ENCODE results near the gene GPR84. TPM values are rescaled to one million over a fixed set of nuclear protein-coding genes. Genes with fewer than 3 reads are reported as not detected.
"Not testable (repeated sequence)": the region's sequence is repeated elsewhere in the genome, so short reads cannot be mapped to it uniquely, and the experiment has no call there.

GPR84 gene
- total RNA-seq, 1 donor from 2014 or later = not detected

GRCh38 chr12:54357506-54358190 is 6.6 kb downstream of the GPR84 start:
- no peaks in the 10 kb centered on the region for H3K9me3 ChIP-seq
- H3K4me1 ChIP-seq = peaks cover 35% of the 10 kb centered on the region
- TF ChIP-seq, protein P1, sequence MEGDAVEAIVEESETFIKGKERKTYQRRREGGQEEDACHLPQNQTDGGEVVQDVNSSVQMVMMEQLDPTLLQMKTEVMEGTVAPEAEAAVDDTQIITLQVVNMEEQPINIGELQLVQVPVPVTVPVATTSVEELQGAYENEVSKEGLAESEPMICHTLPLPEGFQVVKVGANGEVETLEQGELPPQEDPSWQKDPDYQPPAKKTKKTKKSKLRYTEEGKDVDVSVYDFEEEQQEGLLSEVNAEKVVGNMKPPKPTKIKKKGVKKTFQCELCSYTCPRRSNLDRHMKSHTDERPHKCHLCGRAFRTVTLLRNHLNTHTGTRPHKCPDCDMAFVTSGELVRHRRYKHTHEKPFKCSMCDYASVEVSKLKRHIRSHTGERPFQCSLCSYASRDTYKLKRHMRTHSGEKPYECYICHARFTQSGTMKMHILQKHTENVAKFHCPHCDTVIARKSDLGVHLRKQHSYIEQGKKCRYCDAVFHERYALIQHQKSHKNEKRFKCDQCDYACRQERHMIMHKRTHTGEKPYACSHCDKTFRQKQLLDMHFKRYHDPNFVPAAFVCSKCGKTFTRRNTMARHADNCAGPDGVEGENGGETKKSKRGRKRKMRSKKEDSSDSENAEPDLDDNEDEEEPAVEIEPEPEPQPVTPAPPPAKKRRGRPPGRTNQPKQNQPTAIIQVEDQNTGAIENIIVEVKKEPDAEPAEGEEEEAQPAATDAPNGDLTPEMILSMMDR (IDR thresholded peaks at IDR 0.05) = no peak
- peak overlapping the region; percentile 92 for H3K27ac ChIP-seq
- H3K27me3 ChIP-seq = no peaks in the 10 kb centered on the region
- no peak for DNase-seq (ENCODE audit: extremely low spot score in 2 of 2)
- intact Hi-C loops (cut with DNase I) = loop anchor here (5.0 kb wide), 1 partner anchor 75 kb away; the partner anchor contains the start of genes CBX5 and HNRNPA1
- H3K4me3 ChIP-seq = peak overlapping the region; percentile 52 to 75
- no peaks in the 10 kb centered on the region for H3K36me3 ChIP-seq

- TF ChIP-seq POLR2A (IDR thresholded peaks at IDR 0.05) (no peak), POLR2AphosphoS5 (IDR thresholded peaks at IDR 0.05; ENCODE audit: insufficient read depth in 1 of 2, low read depth in 1 of 2) (no peak)
- TF ChIP-seq, protein P1 (IDR thresholded peaks at IDR 0.05) = no peak
- H3K27ac ChIP-seq = peak overlapping the region; percentile 92
- no peak for DNase-seq (ENCODE audit: extremely low spot score in 2 of 2)
- no peaks in the 10 kb centered on the region for H3K9me3 ChIP-seq
- H3K27me3 ChIP-seq = no peaks in the 10 kb centered on the region
- H3K4me3 ChIP-seq = no peak overlapping the region
- peaks cover 42% of the 10 kb centered on the region for H3K4me1 ChIP-seq
- no peaks in the 10 kb centered on the region for H3K36me3 ChIP-seq
- intact Hi-C loops (cut with DNase I) = loop anchor here (5.0 kb wide), 1 partner anchor 75 kb away; the partner anchor contains the start of genes CBX5 and HNRNPA1
Measured at GRCh38 chr12:54356951-54357356, 7.3 kb downstream of the GPR84 start.

DNA sequence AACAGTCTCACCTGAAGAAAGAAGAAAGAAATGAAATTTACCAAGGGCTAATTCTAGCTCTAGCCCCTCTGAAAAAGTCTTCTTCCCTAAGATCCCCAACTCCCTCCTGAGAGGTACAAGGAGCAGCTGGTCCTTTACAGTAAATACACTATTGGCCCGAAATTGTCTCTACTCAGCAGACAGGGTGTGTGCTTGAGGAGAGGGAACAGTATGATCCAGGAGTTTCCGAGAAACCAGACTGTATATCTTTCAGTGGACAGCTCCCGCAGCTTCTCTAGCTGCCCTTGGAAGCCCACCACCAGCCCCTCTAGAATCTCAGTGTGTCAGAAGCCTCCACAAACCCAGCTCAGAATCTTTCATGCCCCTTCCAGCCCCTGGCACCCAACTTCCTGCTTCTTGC is 8.1 kb downstream of the GPR84 start:
- Histone ChIP-seq H3K27ac (no peak overlapping the region), H3K4me1 (peaks cover 49% of the 10 kb centered on the region), H3K9me3 (no peaks in the 10 kb centered on the region), H3K27me3 (no peaks in the 10 kb centered on the region), H3K36me3 (no peaks in the 10 kb centered on the region), H3K4me3 (no peak overlapping the region)
- intact Hi-C loops (cut with DNase I) = loop anchor here (5.0 kb wide), 1 partner anchor 74 kb away; the partner anchor contains the start of genes CBX5 and HNRNPA1
- TF ChIP-seq, protein P1 (IDR thresholded peaks at IDR 0.05) = no peak
- TF ChIP-seq POLR2AphosphoS5 (IDR thresholded peaks at IDR 0.05; ENCODE audit: insufficient read depth in 1 of 2, low read depth in 1 of 2) = no peak
- no peak for TF ChIP-seq POLR2A (IDR thresholded peaks at IDR 0.05)
- DNase-seq (ENCODE audit: extremely low spot score in 2 of 2) = no peak

- H3K4me1 ChIP-seq = peaks cover 49% of the 10 kb centered on the region
- no peaks in the 10 kb centered on the region for H3K9me3 ChIP-seq
- H3K27me3 ChIP-seq = no peaks in the 10 kb centered on the region
- DNase-seq (ENCODE audit: extremely low spot score in 2 of 2) = no peak
- TF ChIP-seq POLR2AphosphoS5 (IDR thresholded peaks at IDR 0.05; ENCODE audit: insufficient read depth in 1 of 2, low read depth in 1 of 2) = no peak
- intact Hi-C loops (cut with DNase I) = loop anchor here (5.0 kb wide), 1 partner anchor 73 kb away; the partner anchor contains the start of genes CBX5 and HNRNPA1
- no peak overlapping the region for H3K27ac ChIP-seq
- H3K4me3 ChIP-seq = no peak overlapping the region
- H3K36me3 ChIP-seq = peaks cover 0 to 9% of the 10 kb centered on the region in 2 donors
Measured at GRCh38 chr12:54355104-54355815, 9.0 kb downstream of the GPR84 start.

DNA sequence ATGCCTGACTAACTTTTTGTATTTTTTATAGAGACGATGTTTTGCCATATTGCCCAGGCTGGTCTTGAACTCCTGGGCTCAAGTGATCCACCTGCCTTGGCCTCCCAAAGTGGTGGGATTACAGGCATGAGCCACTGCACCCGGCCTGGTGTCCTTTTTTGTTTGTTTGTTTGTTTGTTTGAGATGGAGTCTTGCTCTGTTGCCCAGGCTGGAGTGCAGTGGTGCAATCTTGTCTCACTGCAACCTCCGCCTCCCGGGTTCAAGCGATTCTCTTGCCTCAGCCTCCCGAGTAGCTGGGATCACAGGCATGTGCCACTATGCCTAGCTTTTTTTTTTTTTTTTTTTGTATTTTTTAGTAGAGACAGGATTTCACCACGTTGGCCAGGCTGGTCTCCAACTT is 10.0 kb downstream of the GPR84 start:
- intact Hi-C loops (cut with DNase I); H3K4me3 ChIP-seq; H3K9me3 ChIP-seq; DNase-seq (ENCODE audit: extremely low spot score in 2 of 2); H3K27ac ChIP-seq; H3K27me3 ChIP-seq: not testable (repeated sequence)
- H3K36me3 ChIP-seq = peaks cover 0 to 16% of the 10 kb centered on the region in 2 donors
- H3K4me1 ChIP-seq = peaks cover 43% of the 10 kb centered on the region

All from vagina (tissue), 2 donors.